Measurements from ENCODE around the gene PDHB. TPM values are rescaled to one million over a fixed set of nuclear protein-coding genes. Genes with fewer than 3 reads are reported as not detected.

The PDHB gene
- total and polyA plus RNA-seq, 10 of the 15 experiments (the other 5 are each of a cell fraction or from before 2014, with no cell fraction given): 62.9 to 224 (median 93.2) TPM

- Histone ChIP-seq H3K4me1 (ENCODE audit: control insufficient read depth, insufficient read depth, low read length) (no peaks in the 10 kb centered on the region), H3K79me2 (ENCODE audit: control insufficient read depth, insufficient read depth, low read length) (no peaks in the 10 kb centered on the region), H2AFZ (ENCODE audit: control insufficient read depth, low read depth, low read length) (no peak overlapping the region), H4K20me1 (ENCODE audit: control insufficient read depth, insufficient read depth) (no peaks in the 10 kb centered on the region), H3K9ac (ENCODE audit: control insufficient read depth, insufficient read depth, low read length) (no peak overlapping the region), H3K4me2 (ENCODE audit: control insufficient read depth, insufficient read depth) (no peak overlapping the region), H3K36me3 (ENCODE audit: control insufficient read depth in 2 of 2, insufficient read depth in 2 of 2, low read length in 1 of 2) (peaks cover 2 to 14% of the 10 kb centered on the region in 2 experiments; a peak in 3 of 4 replicates), H3K9me3 (replicated peaks; ENCODE audit: control insufficient read depth, insufficient read depth, low read length) (no peaks in the 10 kb centered on the region), H3K4me3 (no peak overlapping the region), H3K27ac (ENCODE audit: control insufficient read depth, insufficient read depth) (no peak overlapping the region), H3K27me3 (replicated peaks in 1 of 2; ENCODE audit: control insufficient read depth in 2 of 2, insufficient read depth in 2 of 2, low read length in 1 of 2) (no peaks in the 10 kb centered on the region)
- no peak for FAIRE-seq
- ChIA-PET RAD21 (ENCODE audit: unreplicated experiment) (no interaction called here), SMC1A (ENCODE audit: uncharacterized antibody, unreplicated experiment) (no interaction called here), POLR2A (no interaction called here), CTCF (interaction anchor here (1.4 kb wide), 1 partner anchor 92 kb away, joined by 4 read pairs; the partner anchor contains the start of genes HTD2 and RPP14)
- TF ChIP-seq EP300 (IDR thresholded peaks at IDR 0.05; ENCODE audit: borderline replicate concordance in 1 of 2, control insufficient read depth in 1 of 2, low read depth in 2 of 2, low read length in 2 of 2) (no peak), PBX3 (IDR thresholded peaks at IDR 0.05; ENCODE audit: insufficient replicate concordance, low read depth, low read length) (no peak), SREBF1 (IDR thresholded peaks at IDR 0.05; ENCODE audit: low read length) (no peak), SMARCA5 (IDR thresholded peaks at IDR 0.05) (no peak), TCF3 (IDR thresholded peaks at IDR 0.05; ENCODE audit: borderline replicate concordance, insufficient read depth, low read depth, low read length) (no peak), BCLAF1 (IDR thresholded peaks at IDR 0.05) (no peak), SMAD5 (IDR thresholded peaks at IDR 0.05; ENCODE audit: low read depth) (no peak), ATF3 (IDR thresholded peaks at IDR 0.05; ENCODE audit: borderline replicate concordance, extremely low read depth, low read depth, low read length) (no peak)
- in situ Hi-C loops (cut with MboI): no loop called here
- DNase-seq (ENCODE audit: low read depth, low spot score): no peak
- no TSS peak for BruUV-seq (replicated peaks)
- intact Hi-C loops (cut with micrococcal nuclease; ENCODE audit: unreplicated experiment): no loop called here
- no peak for ATAC-seq
- 71% methylated on average over 9 of the region's 9 CpGs for WGBS (ENCODE audit: insufficient coverage, insufficient replicate concordance, low lambda C conversion rate, missing lambda C conversion rate)
These were observed 34.8 kb downstream of the PDHB start for GRCh38 chr3:58398669-58399333.

All from GM12878 (cell line).